Measurements from ENCODE around the gene TEFM. TPM values are rescaled to one million over a fixed set of nuclear protein-coding genes. Genes with fewer than 3 reads are reported as not detected.
A peak's percentile ranks its signal among the peaks of the same experiment; 100 is the strongest.
"Not testable (repeated sequence)": the region's sequence is repeated elsewhere in the genome, so short reads cannot be mapped to it uniquely, and the experiment has no call there.

The TEFM gene
- total RNA-seq, 1 donor from 2014 or later, result 15.2 TPM

DNA sequence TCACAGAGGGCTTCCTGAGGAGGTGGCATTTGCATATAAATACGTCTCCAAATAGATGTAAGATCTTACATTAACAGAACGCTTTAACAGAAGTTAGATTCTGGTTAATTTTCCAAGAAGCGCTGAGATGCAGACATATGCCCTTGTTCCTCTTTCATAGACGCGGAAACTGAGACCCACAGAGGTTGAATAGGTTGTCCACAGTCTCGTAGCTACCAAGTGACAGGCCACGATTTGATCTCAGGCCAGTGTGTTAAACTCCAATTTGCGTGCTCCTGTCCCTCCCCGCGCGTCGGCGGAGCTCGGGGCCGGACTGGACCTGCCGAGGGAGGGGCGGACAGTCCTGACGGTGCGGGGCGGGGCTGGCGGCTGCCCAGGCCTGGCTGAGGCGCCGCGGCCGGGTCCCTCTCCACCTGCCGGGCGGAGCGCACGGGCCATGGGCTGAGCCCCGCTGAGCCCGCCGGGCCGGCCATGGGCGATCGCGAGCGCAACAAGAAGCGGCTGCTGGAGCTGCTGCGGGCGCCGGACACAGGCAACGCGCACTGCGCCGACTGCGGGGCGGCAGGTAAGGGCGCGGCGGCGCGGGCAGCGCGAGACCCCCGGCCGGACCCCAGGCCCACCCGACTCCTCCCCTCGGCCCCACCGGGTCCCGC, 15.6 kb upstream of the TEFM start, which contains the start of gene ADAP2:
ADAP2 (plus strand) TSS at position 402 of the 653 bp plus-strand sequence; CDS start at position 472, 70 bp downstream.
- DNase-seq (ENCODE audit: low read depth), result no peak

DNA sequence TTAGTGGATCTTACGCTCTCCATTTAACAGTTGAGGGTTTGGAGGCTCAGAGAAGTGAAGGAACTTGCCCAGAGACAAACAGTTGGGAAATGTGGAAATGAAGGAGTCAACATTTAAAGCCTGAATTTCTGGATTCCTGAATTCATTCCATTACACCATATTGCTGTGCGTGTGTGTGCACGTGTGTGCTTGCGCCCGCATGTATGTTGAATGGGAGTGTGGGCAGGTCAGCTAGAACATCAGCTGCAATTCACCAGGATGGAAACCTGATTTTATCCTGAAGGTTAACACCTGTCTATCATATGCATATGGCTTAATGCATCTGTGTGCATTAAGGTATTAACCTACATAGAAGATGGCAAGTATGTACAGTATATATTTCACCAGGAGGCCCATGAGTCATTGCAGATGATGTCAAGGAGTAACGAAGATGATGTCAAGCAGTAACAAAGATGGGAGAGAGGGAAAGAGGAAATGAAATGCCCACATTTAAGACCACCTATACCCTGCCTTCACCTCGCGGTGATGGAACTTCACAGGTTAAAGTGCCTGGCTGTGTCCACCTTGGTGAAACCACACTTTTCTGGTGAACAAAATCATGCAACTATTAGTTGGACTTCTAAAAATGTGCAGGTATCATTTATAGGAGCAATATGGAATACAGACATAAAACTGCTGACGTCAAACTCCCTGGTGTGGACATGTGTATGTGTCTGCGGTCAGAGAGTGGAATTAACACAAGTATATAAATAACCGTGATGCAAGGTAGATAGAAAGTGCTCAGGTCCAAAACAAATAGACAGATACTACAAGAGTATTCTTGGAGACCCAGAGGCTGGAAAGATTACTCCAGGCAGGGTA, 14.9 kb upstream of the TEFM start:
- no peak for DNase-seq (ENCODE audit: low read depth)

DNA sequence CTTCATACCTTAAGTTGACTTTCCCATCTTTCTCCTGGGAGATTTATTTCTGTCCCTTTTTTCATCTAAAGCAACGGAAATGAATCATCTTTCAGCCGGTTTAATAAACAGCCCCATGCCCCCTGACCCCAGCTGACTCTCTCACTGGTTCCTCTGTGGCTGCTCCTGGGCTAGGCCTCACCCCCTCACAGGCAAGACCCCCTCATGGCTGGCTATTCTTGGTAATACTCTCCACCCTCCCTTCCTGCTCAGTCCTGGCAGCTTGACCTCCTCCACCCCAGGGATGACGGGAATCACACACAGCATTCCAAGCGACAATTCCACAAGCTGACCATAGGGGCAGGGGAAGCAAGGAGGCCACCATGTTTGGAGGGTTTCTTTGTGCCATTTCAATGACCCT, 14.2 kb upstream of the TEFM start:
- peak; percentile 13 for DNase-seq (ENCODE audit: low read depth)

DNA sequence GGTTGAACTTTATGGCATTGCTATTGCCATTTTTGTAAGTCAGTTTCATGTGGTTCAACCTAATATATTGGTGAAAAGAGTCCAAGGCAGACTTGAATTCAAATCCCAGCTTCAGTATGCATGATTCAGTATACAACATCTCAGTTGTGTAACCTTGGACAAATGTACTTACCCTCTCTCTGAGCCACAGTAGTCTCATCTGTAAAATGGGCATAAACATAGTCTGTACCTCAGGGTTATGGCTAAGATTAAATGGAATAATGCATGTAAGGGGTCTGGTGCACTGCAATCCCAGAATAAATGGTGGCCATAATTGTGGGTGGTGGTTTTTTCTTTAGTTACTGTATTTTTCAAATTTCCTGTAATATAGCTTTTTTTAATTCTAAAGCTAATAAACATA, 11.0 kb upstream of the TEFM start:
- DNase-seq (ENCODE audit: low read depth), result no peak

DNA sequence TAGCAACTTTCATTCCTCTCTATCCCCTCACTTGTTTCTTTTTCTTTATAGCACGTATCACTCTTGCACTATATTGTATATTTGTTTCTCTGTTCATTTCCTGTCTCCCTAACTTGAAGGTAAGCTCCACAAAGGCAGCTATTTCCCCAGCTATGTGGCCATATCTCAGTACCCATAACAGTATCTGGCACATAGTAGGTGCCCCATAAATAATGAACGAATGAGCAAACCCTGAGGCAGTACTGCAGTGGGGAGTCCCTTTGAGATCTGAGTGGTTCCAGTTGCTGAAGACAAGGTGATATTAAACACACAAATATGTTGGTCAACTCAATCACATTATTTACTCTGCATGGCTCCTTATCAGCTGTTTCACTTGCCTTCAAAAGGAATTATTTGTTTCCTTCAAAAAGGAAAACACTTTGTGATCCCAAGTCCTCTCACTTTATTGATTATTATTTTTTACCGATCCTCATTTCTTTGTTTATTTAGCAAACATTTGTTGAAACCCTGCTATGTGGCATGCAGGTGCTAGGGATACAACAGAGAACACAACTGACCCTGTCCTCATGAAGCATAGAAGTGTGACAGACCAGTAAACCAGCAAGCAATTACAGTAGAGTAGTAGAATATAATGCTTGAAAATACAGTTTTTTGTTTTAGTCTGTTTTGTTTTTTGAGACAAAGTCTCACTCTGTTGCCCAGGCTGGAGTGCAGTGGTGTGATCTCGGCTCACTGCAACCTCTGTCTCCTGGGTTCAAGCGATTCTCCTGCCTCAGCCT, 10.0 kb upstream of the TEFM start:
- DNase-seq (ENCODE audit: low read depth), result no peak

DNA sequence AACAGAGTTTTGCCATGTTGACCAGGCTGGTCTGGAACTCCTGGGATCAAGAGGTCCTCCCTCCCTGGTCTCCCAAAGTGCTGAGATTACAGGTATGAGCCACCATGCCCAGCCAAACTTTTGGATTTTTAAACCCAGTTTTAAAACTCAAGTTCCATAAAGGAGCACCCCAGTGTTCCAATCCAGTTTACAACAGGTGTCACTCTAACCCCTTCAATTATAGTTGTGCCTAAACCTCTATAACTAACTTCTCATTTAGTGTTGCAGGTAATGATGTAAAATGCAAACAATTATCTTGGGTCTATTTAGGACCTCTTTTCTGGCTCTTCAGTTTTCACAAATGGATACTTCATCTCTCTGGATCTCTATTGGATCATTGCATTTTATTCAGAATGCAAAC, 7.9 kb upstream of the TEFM start:
- no peak for DNase-seq (ENCODE audit: low read depth)

DNA sequence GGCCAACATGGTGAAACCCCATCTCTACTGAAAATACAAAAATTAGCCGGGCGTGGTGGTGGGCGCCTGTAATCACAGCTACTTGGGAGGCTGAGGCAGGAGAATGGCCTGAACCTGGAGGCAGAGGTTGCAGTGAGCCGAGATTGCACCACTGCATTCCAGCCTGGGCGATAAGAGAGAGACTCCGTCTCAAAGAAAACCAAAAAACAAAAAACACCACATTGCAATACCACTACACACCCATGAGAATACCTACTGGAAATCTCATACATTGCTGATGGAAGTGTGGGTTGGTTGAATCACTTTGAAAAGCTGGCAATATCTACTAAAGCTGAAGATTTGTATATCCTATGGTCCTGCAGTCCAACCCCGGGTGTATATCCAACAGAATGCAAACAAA, 4.1 kb upstream of the TEFM start:
- not testable (repeated sequence) for DNase-seq (ENCODE audit: low read depth)

DNA sequence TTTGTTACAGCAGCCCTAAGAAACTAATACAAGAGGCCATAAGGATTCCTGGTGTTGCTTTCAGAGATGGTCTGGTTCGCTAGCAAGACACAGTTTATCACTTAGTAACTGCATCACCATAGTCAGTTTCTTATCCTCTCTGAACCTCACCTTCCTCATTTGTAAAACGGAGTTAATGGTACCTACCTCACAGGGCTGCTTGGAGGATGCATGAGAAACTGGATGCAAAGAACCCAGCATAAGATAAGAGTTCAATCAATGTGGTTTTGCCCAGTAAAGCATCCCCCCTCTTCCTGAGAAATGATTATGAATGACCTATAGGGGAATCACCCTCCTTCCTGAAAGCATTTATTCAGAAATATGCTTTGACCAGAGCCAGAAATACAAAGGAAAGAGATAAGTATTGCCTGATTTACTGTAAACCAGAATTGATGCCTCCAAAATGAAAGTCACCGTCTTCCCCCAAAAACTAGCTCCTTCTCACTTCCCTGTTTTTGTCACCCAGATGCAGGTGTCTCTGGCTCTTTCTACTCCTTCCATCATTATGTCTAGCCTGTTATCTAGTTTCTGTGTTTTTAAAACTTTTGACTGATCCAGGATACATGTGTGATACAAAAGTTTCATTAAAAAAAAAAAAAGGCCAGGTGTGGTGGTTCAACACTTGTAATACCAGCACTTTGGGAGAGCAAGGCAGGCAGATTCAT, 2.8 kb upstream of the TEFM start:
- DNase-seq (ENCODE audit: low read depth), result no peak

DNA sequence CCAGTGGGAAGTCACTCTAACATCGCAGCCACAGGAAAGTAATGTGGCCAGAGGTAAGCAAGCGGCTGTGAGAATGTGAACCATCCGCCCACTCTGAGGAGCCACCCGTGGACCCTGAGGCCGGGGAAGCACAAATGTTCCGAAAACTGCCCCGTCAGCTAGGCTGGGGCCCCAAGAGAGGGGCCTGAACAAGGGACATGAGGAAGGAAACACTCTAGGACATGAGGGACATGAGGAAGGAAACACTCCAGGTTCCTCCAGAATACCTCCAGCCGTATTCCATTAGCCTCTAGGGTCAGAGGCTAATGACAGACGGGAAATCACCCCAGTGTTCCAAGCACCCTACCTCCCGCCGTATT, 317 bp downstream of the TEFM start:
- peak; percentile 15 for DNase-seq (ENCODE audit: low read depth)

DNA sequence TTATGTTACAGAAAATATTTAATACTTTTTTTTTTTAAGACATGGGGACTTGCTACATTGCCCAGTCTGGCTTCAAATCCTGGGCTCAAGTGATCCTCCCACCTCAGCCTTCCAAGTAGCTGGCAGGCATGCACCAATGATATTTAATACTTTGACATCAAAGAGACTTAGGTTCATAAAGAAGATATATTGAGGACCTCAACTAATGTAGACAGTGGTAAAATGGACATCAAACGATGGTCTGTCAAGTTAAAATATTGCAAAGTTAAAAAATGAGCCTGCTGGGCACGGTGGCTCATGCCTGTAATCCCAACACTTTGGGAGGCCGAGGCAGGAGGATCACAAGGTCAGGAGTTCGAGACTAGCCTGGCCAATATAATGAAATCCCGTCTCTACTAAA, 8.7 kb downstream of the TEFM start:
- no peak for DNase-seq (ENCODE audit: low read depth)

DNA sequence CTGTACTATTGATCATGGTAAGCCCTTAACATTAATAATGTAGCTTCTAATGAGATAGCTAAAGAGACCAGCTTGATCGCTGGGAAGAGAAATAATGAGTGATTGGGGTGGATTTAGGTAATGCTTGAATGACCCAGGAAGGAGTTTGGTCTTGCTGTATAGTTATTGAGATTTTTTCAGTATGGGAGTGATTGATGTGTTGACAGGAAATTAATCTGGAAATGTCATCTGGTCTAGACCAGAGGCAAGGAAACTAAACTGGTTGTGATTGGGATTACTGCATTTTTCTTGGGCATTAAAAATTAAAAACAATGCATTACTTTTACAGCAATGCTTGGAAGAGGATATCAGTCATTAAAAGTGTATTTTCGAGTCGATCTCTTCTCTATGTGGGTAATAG, 11.8 kb downstream of the TEFM start:
- no peak for DNase-seq (ENCODE audit: low read depth)

DNA sequence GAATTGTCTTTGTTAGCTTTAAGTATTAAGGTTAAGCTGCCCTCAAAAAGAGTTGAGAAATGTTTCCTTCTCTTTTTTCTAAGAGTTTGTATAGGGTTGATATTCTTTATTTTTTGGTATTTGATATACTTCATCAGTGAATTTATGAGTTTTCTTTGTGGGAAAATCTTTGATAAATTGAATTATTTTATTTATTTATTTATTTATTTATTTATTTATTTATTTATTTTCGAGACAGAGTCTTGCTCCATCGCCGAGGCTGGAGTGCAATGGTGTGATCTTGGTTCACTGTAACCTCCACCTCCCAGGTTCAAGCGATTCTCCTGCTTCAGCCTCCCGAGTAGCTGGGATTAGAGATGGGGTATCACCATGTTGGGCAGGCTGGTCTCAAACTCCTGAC, 19.9 kb downstream of the TEFM start:
- no peak for DNase-seq (ENCODE audit: low read depth)

DNA sequence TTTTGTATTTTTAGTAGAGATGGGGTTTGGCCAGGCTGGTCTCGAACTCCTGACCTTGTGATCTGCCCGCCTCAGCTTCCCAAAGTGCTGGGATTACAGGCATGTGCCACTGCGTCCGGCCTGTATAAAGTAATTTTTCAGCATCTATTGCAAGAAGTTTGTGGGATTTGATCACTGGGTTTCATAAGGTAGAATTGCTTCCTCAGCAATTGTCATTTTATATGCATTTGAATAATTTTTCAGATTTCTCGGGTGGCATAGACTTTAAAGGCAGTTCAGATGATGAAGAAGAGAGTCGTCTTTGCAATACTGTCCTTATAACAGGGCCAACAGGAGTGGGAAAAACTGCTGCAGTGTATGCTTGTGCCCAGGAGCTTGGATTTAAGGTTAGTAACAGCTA, 37.0 kb downstream of the TEFM start:
- DNase-seq (ENCODE audit: low read depth), result no peak

DNA sequence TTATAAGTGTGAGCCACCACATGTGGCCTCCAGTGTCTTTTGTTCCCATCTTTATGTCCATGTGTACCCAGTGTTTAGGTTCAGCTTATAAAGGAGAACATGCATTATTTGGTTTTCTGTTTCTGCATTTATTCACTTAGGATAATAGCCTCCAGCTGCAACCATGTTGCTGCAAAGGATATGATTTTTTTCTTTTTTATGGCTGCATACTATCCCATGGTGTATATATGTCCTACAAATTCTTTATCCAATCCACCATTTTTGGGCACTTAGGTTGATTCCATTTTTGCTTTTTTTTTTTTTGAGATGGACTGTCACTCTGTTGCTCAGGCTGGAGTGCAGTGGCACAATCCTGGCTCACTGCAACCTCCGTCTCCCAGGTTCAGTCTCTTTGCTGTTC, 41.4 kb downstream of the TEFM start:
- DNase-seq (ENCODE audit: low read depth), result no peak

DNA sequence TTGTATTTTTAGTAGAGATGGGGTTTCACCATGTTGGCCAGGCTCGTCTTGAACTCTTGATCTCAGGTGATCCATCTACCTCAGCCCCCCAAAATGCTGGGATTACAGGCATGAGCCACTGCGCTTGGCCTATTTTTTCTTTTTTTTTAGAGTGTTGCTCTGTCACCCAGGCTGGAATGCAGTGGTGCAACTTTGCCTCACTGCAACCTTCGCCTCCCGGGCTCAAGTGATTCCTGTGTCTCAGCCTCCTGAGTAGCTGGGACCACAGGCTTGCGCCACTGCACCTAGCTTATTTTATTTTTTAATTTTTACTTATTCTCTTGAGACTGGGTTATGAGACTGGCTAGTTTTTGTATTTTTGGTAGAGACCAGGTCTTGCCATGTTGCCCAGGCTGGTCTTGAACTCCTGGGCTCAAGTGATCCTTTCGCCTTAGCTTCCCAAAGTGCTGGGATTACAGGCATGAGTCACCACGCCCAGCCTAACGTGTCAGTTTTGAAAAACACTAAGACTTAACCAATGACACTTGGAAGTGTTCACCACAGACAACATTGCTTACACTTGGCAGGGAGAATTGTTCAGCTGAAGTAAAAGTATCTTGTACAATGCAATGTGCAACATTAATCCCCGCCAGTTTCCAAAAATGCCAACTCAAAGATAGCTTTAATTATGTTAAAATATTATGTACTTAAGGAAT, 47.3 kb downstream of the TEFM start:
- peak; percentile 3 for DNase-seq (ENCODE audit: low read depth)

DNA sequence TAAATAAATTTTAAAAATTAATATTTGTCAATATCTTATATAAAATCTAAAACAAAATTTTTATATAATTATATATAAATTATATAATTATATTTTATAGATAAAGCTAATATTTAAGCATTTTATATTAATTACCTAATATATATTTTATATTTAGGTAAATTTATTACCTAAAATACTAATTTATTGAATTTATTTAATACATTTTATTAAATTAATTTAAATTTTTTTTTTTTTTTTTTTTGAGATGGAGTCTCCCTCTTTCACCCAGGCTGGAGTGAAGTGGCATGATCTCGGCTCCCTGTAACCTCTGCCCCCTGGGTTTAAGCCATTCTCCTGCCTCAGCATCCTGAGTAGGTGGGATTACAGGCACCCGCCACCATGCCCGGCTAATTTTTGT, 51.9 kb downstream of the TEFM start:
- DNase-seq (ENCODE audit: low read depth), result no peak

Other genes with a start within 250 kb of the TEFM start
- 11.9 and 23.8 TPM in 2 replicates for gene CRLF3, start 81.5 kb downstream of the TEFM start, total RNA-seq
- gene ATAD5, start 74.3 kb downstream of the TEFM start, total RNA-seq, result 0.85 and 2.1 TPM in 2 replicates
- 3.1 and 8.7 TPM in 2 replicates for gene ADAP2, start 15.7 kb upstream of the TEFM start, total RNA-seq
- 6.4 and 11.9 TPM in 2 replicates for gene RNF135, start 64.8 kb upstream of the TEFM start, total RNA-seq
- 31.4 and 121 TPM in 2 replicates for gene NF1, start 188.7 kb upstream of the TEFM start, total RNA-seq